HG03064 (cell line): ENCODE results near the gene FLT1.

ENCODE experiments used
- ATAC-seq: cut with Tn5 transposase; IDR thresholded peaks from one replicate; pipeline ENCODE4 v1.9.1; 2021; ENCODE audit warnings: low read depth; ENCODE audit not compliant: unreplicated experiment

FLT1 gene

GRCh38 chr13:28488376-28489005 is 6.4 kb downstream of the FLT1 start:
- ATAC-seq, result no peak

GRCh38 chr13:28485996-28486543 is 8.9 kb downstream of the FLT1 start:
- no peak for ATAC-seq

GRCh38 chr13:28485551-28485950 is 9.4 kb downstream of the FLT1 start:
- ATAC-seq, result no peak

- ATAC-seq, result no peak
Observed at GRCh38 chr13:28485097-28485496, 9.8 kb downstream of the FLT1 start.

GRCh38 chr13:28483313-28483931 is 11.5 kb downstream of the FLT1 start:
- no peak for ATAC-seq

GRCh38 chr13:28479005-28479404 is 15.9 kb downstream of the FLT1 start:
- ATAC-seq, result no peak

GRCh38 chr13:28478127-28478526 is 16.8 kb downstream of the FLT1 start:
- no peak for ATAC-seq

- ATAC-seq, result no peak
Observed at GRCh38 chr13:28477709-28477973, 17.3 kb downstream of the FLT1 start.

- no peak for ATAC-seq
Observed at GRCh38 chr13:28476919-28477708, 17.8 kb downstream of the FLT1 start.

GRCh38 chr13:28475916-28476725 is 18.8 kb downstream of the FLT1 start:
- ATAC-seq, result no peak

GRCh38 chr13:28474491-28475134 is 20.3 kb downstream of the FLT1 start:
- no peak for ATAC-seq

- no peak for ATAC-seq
Observed at GRCh38 chr13:28473044-28473443, 21.9 kb downstream of the FLT1 start.

GRCh38 chr13:28471421-28471820 is 23.5 kb downstream of the FLT1 start:
- ATAC-seq, result no peak

- ATAC-seq, result no peak
Observed at GRCh38 chr13:28470296-28470695, 24.6 kb downstream of the FLT1 start.

- no peak for ATAC-seq
Observed at GRCh38 chr13:28469316-28469715, 25.6 kb downstream of the FLT1 start.

GRCh38 chr13:28468023-28468915 is 26.7 kb downstream of the FLT1 start:
- ATAC-seq, result no peak

- no peak for ATAC-seq
Observed at GRCh38 chr13:28467034-28467433, 27.9 kb downstream of the FLT1 start.

- no peak for ATAC-seq
Observed at GRCh38 chr13:28466151-28466550, 28.8 kb downstream of the FLT1 start.

GRCh38 chr13:28464861-28465460 is 30.0 kb downstream of the FLT1 start:
- ATAC-seq, result no peak
